RWPE2 (cell line): ENCODE results near the gene RNPEPL1.
A peak's percentile ranks its signal among the peaks of the same experiment; 100 is the strongest.

ENCODE experiments used
- ATAC-seq: fragments of 200-7000 bp; cut with Tn5 transposase; 3 replicates; pipeline ENCODE4 v1.9.1; 2021; ENCODE audit warnings: low read depth
- DNase-seq: peaks from one replicate; pipeline ENCODE4 v3.0.0-alpha.2; 2020; ENCODE audit warnings: low spot score
- H3K27ac ChIP-seq: fragments of 450-650 bp; 2 replicates; pipeline ENCODE4 v1.5.1; 2017; ENCODE audit warnings: mild to moderate bottlenecking; ENCODE audit not compliant: poor library complexity, severe bottlenecking
- H3K27me3 ChIP-seq: fragments of 250-450 bp; sonication (Bioruptor Pico); 2 replicates; pipeline ENCODE4 v1.5.1; 2021; ENCODE audit warnings: mild to moderate bottlenecking, moderate library complexity; ENCODE audit not compliant: insufficient read depth, poor library complexity, severe bottlenecking
- H3K36me3 ChIP-seq: fragments of 250-450 bp; sonication (Bioruptor Pico); 2 replicates; pipeline ENCODE4 v1.5.1; 2020; ENCODE audit warnings: low read depth, mild to moderate bottlenecking, moderate library complexity
- H3K4me1 ChIP-seq: fragments of 250-450 bp; sonication (Bioruptor Pico); 2 replicates; pipeline ENCODE4 v1.5.1; 2021; ENCODE audit warnings: mild to moderate bottlenecking, moderate library complexity; ENCODE audit not compliant: insufficient read depth, poor library complexity, severe bottlenecking
- H3K4me3 ChIP-seq: fragments of 250-450 bp; sonication (Bioruptor Pico); 2 replicates; pipeline ENCODE4 v1.5.1; 2021; ENCODE audit warnings: mild to moderate bottlenecking, moderate library complexity; ENCODE audit not compliant: severe bottlenecking
- H3K9me3 ChIP-seq: fragments of 250-450 bp; sonication (Bioruptor Pico); 2 replicates; pipeline ENCODE4 v1.5.1; 2021; ENCODE audit warnings: mild to moderate bottlenecking, moderate library complexity; ENCODE audit not compliant: severe bottlenecking
- TF ChIP-seq, protein P1 (sequence below): fragments of 450-650 bp; IDR thresholded peaks from one replicate; pipeline ENCODE4 v1.5.1; 2017; ENCODE audit warnings: mild to moderate bottlenecking, moderate library complexity; ENCODE audit not compliant: poor library complexity, severe bottlenecking

The RNPEPL1 gene

DNA sequence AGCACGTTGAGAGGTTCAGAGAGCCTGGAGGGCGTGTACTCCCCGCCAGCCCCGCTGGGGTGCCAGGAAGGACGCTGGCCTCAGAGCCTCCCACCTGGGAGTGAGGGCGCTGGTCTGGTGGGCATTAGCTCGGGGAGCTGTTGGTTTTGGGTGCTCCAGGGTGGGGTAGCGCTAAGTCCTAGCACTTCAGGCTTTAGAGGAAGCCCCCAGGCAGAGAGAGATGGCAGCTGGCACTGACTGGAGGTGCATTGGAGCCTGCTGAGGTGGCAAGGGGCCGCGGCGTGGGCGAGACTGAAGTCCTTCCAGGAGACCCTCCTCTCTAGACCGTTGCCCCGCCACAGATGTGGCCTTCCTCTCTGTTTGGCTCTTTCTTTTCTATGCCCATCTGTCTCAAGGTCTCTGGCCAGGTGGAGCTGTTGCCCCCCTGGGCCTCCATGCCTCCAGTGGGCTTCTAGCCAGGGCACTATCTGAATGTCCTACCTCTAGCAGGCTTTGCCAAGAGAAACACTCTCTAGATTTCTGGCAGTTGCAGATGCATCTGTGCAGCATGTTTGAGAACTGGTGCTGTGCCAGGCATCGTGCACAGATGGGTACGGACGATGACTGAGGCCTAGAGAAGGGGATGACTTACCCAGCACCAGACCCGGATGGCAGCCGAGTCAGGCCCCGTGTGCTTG lies 24.9 kb downstream of the RNPEPL1 start:
- H3K4me3 ChIP-seq = no peak overlapping the region
- no peak overlapping the region for H3K27ac ChIP-seq
- no peaks in the 10 kb centered on the region for H3K9me3 ChIP-seq
- H3K36me3 ChIP-seq = peaks cover 24% of the 10 kb centered on the region
- ATAC-seq (no peak), DNase-seq (peak; percentile 42)
- no peaks in the 10 kb centered on the region for H3K4me1 ChIP-seq
- no peaks in the 10 kb centered on the region for H3K27me3 ChIP-seq
- TF ChIP-seq, protein P1, sequence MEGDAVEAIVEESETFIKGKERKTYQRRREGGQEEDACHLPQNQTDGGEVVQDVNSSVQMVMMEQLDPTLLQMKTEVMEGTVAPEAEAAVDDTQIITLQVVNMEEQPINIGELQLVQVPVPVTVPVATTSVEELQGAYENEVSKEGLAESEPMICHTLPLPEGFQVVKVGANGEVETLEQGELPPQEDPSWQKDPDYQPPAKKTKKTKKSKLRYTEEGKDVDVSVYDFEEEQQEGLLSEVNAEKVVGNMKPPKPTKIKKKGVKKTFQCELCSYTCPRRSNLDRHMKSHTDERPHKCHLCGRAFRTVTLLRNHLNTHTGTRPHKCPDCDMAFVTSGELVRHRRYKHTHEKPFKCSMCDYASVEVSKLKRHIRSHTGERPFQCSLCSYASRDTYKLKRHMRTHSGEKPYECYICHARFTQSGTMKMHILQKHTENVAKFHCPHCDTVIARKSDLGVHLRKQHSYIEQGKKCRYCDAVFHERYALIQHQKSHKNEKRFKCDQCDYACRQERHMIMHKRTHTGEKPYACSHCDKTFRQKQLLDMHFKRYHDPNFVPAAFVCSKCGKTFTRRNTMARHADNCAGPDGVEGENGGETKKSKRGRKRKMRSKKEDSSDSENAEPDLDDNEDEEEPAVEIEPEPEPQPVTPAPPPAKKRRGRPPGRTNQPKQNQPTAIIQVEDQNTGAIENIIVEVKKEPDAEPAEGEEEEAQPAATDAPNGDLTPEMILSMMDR = no peak

DNA sequence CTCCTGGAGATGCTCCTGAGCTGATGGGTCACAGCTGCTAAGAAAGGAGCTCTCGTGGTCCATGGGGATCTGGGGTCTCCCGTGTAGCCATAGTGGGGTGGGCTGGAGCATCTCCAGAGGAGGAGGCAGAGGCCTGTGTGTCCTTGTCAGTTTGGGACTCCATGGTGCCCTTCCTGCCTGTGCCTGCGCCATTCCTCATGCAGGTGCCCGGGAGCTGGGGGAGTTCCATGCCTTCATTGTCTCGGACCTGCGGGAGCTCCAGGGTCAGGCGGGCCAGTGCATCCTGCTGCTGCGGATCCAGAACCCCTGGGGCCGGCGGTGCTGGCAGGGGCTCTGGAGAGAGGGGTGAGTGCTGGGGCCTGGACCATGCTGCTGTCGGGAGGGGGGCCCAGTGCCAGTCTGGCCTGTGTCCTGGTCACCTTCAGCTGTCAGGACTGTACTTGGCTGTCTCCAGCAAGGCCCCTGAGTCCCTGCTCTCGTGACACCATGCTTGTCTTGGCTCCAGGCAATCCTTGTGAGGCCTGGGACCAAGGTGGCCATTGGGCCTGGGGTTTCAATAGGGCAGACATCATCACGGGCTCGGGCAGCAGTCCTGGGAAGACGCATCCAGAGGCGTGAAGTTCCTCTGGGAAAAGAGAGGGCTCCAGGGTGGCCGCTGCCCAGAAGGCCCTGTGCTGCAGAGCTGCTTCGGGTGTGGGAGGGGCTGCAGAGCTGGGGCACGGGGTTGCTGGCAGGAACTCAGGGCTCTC lies 25.6 kb downstream of the RNPEPL1 start:
- H3K36me3 ChIP-seq = peaks cover 24% of the 10 kb centered on the region
- H3K9me3 ChIP-seq = no peaks in the 10 kb centered on the region
- no peak overlapping the region for H3K4me3 ChIP-seq
- DNase-seq (peak; percentile 42), ATAC-seq (no peak)
- no peak overlapping the region for H3K27ac ChIP-seq
- no peaks in the 10 kb centered on the region for H3K27me3 ChIP-seq
- TF ChIP-seq, protein P1 = no peak
- no peaks in the 10 kb centered on the region for H3K4me1 ChIP-seq

DNA sequence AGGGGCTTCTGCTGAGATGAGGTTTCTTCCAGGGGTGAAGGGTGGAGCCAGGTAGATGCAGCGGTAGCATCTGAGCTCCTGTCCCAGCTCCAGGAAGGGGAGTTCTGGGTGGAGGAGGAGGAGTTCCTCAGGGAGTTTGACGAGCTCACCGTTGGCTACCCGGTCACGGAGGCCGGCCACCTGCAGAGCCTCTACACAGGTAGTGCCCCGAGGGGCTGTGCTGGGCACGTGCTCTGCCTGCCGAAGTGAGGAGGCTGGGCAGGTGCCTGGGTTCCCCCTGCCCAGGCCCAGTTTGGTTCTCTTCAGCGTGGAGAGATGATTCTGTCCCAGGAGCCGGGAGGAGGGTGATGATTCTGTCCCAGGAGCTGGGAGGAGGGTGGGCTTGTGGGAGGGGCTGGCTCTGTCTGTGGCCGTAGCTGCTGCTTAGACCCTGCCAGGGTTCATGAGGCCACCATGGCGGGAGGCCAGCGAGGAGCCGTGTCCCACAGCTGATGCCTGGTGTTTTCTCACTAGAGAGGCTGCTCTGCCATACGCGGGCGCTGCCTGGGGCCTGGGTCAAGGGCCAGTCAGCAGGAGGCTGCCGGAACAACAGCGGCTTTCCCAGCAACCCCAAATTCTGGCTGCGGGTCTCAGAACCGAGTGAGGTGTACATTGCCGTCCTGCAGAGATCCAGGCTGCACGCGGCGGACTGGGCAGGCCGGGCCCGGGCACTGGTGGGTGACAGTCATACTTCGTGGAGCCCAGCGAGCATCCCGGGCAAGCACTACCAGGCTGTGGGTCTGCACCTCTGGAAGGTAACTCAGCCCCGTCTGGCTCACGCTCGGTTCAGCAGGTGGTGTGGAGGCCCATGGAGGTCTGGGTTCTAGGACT lies 26.5 kb downstream of the RNPEPL1 start:
- peak; percentile 63 for DNase-seq
- Histone ChIP-seq H3K27ac (no peak overlapping the region), H3K9me3 (no peaks in the 10 kb centered on the region), H3K4me3 (no peak overlapping the region), H3K36me3 (peaks cover 24% of the 10 kb centered on the region), H3K27me3 (no peaks in the 10 kb centered on the region), H3K4me1 (no peaks in the 10 kb centered on the region)
- no peak for ATAC-seq
- TF ChIP-seq, protein P1 = no peak

DNA sequence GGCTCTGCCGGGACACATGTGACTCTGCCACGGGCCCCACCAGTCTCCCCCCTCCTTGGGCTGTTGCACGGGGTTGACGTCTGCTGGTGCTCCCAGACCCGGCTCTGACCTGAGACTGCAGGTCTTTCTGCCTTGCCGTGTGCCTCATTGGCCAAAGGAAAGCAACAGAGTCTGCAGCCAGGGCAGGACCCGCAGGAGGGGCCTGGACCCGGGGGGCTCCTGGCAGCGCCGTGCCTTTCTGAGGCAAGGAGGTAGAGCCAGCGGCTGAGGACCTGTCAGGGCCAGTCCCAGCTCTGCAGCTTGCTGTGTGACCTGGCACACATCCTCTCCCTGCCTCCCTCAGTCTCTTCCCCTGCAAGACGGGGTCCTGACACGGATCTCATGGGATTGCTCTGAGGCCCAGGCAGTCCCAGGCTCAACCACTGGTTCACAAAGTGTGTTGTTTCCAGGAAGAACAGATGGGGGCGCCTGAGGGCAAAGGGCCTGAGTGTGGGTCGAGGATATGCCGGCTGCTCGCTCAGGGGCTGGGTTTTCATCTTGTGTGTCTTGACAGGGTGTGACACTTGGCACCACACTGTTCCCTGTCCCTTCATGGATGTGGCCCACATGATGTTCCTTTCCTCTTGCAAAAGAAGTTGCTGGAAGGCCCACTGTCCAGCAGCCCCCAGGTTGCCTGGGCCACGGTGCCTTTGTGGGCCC lies 27.2 kb downstream of the RNPEPL1 start:
- DNase-seq = peak; percentile 60

More for the DNA sequence above, 27.2 kb downstream of the RNPEPL1 start:
- Histone ChIP-seq H3K4me3 (no peak overlapping the region), H3K27ac (no peak overlapping the region), H3K9me3 (no peaks in the 10 kb centered on the region), H3K4me1 (no peaks in the 10 kb centered on the region), H3K27me3 (no peaks in the 10 kb centered on the region), H3K36me3 (peaks cover 24% of the 10 kb centered on the region)
- TF ChIP-seq, protein P1 = peak; percentile 6
- ATAC-seq = no peak
